ENCODE results near the gene METTL2B.
A peak's percentile ranks its signal among the peaks of the same experiment; 100 is the strongest.
"Not testable (repeated sequence)": the region's sequence is repeated elsewhere in the genome, so short reads cannot be mapped to it uniquely, and the experiment has no call there.

Gene METTL2B

DNA sequence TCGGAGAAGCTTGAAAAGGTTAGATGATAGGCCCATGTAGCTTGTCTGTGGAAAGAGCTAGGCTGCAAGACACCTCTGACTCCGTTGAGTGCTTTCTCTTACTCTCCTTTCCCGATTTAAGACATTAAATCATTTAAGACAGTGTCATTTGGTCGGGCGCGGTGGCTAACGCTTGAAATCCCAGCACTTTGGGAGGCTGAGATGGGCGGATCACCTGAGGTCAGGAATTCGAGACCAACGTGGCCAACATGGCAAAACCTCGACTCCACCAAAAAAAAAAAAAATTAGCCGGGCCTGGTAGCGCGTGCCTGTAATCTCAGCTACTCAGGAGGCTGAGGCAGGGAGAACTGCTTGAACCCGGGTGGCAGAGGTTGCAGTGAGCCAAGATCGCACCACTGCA, 52.6 kb downstream of the METTL2B start:
- DNase-seq = not testable (repeated sequence)

DNA sequence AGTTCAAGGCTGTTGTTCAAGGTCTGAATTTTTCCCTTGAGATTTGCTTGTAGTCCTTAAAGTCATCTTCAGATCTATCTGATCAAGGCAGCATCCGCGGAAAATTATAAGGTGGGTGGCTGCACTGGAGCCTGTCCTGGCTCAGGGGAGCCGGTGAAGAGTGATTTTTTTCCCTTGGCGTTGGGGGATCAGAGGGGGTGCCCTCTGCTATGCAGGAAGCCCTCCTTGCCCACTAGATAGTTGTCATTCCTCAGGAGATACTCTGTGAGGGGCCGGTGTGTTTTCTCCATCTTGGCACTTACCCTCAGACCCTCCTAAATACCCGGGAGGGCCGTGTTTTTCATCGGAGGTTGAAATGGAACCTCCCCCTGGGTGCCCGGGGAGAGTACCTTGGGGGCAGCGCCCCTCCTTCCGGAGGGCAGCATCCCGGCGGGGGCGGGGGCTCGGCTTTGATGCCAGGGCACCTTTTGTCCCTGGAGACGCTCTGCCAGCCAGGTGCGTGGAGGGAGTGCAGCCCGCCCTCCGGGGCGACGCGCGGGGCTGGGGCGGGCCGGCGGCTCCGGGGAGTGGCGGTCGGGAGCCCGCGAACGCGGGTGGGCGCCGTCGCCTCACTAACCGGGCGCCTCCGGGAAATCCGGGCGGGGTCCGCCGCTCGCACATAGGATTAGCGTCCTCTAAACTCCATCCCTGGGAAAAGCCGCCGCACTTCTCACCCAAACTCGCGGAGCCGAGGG, 53.7 kb downstream of the METTL2B start:
- peak; percentile 55 for DNase-seq

DNA sequence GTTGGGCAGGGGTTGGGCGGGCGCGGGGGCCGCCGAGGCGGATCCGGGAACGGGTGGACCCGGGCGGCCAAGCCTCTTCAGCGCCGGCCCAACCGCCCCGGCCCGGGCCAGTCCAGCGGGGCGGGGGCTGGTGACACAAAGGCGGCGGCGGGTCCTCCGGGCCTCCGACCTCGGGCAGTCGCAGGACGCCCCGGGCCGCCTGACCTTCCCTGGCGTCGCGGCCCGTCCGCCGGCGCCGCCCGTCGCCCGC, 54.2 kb downstream of the METTL2B start:
- DNase-seq = peak; percentile 38

GRCh38 chr7:128531105-128531954, 54.8 kb downstream of the METTL2B start:
- DNase-seq = peak; percentile 71

GRCh38 chr7:128531955-128532478, 55.5 kb downstream of the METTL2B start:
- DNase-seq = peak; percentile 10

DNA sequence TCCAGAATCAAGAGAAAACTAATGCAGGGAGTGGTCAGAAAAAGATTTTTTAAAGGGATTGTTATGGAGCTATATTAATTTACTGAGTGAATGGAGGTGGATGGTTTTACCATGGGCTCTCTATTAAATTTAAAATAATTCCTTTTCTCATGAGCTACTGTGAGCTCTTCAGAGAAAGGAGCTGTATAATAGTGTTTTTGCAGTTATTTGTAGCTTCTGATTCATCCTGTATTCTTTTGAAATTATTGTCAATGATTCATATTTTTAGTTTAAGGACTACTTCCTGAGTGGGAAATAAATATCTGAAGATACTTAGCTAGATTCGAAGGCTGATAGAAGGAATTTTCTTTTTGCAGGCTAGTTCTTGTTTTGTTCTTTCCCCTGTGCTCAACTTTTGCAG, 56.4 kb downstream of the METTL2B start:
- not testable (repeated sequence) for DNase-seq

GRCh38 chr7:128537410-128537809, 60.9 kb downstream of the METTL2B start:
- DNase-seq = not testable (repeated sequence)

GRCh38 chr7:128542530-128542929, 66.0 kb downstream of the METTL2B start:
- not testable (repeated sequence) for DNase-seq

DNA sequence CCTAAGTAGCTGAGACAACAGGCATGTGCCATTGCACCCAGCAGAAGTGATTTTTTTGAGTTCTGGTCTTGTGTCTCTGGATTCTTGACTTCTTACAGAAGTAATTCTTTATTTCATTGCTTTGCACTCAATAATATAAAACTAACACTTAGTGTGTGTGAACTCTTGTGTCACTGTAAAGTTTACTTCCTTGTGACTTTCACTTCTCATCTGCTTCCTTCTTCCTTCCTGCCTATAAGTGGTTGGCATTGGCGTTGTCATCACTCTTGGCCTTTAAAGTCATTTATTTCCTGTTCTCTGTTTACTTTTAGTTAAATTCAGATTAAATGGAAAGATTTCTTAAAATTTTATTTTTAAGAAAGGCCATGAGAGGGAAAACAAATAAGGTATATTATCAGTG, 66.8 kb downstream of the METTL2B start:
- DNase-seq = not testable (repeated sequence)

DNA sequence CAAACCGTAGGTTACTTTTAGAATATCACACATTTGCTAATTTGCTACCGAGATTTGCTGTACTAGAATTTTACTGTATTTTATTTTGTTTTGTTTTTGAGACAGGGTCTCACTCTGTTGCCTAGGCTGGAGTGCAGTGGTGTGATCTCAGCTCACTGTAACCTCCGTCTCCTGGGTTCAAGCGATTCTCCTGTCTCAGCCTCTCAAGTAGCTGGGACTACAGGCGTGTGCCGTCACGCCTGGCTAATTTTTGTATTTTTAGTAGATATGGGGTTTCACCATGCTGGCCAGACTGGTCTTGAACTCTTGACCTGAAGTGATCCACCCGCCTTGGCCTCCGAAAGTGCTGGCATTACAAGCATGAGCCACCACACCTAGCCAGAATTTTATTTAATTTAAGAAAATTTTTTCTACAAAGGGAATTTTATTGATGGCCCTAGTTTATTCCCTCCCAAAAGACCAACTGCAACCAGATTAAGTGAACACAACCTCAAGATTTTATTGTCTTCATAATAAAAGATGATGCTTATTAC, 69.8 kb downstream of the METTL2B start:
- DNase-seq = not testable (repeated sequence)

DNA sequence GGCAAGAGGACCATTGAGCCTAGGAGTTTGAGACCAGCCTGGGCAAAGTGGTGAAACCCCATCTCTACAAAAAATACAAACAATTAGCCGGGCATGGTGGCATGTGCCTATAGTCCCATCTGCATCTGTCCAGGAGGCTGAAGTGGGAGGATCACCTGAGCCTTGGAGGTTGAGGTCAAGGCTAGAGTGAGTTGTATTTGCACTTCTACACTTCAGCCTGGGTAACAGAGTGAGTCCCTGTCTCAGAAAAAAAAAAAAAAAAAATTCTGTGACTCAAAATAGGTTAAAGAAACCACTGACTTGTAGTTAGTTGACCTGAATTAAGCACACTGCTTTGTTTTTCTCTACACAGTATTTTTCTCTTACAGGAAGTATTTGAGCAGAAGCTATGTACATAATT, 74.4 kb downstream of the METTL2B start:
- DNase-seq = no peak

- not testable (repeated sequence) for DNase-seq
Observed at GRCh38 chr7:128554394-128554793, 77.8 kb downstream of the METTL2B start.

Data from effector CD8-positive, alpha-beta T cell (primary cell).